ENCODE results near the gene FLCN. TPM values are rescaled to one million over a fixed set of nuclear protein-coding genes. Genes with fewer than 3 reads are reported as not detected.
A peak's percentile ranks its signal among the peaks of the same experiment; 100 is the strongest.

FLCN gene
- total RNA-seq (2021; ENCODE audit: unreplicated experiment) (71.6 TPM), Bru-seq, nascent RNA (percentile 83 among the genes with signal in this experiment), BruChase-seq, experiment 1, labeled RNA remaining after a 2-hour chase (percentile 98 among the genes with signal in this experiment), BruChase-seq, experiment 2, labeled RNA remaining after a 6-hour chase (percentile 95 among the genes with signal in this experiment)
- 46.8 TPM for polyA plus RNA-seq (2012; ENCODE audit: insufficient read length)
- long read RNA-seq, transcript FLCN-203 (8 exons, 1,692 nt): minor isoform, 5 of 94 reads
- long read RNA-seq, transcript FLCN-201 (14 exons, 3,638 nt): major isoform, 53 of 94 reads
- long read RNA-seq, partial matches to known transcripts: 14 of 94 reads
- long read RNA-seq, other reads (novel, unspliced or antisense): 22 of 94 reads

GRCh38 chr17:17237026-17237799 lies at the start of gene FLCN:
Gene FLCN (minus strand): TSS chr17:17237168. CDS start chr17:17228137, 9,031 bp downstream.
- Histone ChIP-seq H3K27ac (ENCODE audit: low read length) (peak within 1 kb of the TSS; percentile 98), H3K4me3 (ENCODE audit: low read depth in 2 of 2, low read length in 2 of 2) (peak within 1 kb of the TSS; percentile 91 to 97), H3K36me3 (ENCODE audit: control insufficient read depth, insufficient read depth, low read length) (peaks cover 2% of the 10 kb centered on the region; the same call in 1 of the 2 replicates), H3K4me1 (ENCODE audit: control insufficient read depth, insufficient read depth, low read length) (peaks cover 3% of the 10 kb centered on the region; the same call in 1 of the 2 replicates), H3K9me3 (ENCODE audit: control insufficient read depth, insufficient read depth, low read depth, low read length) (no peaks in the 10 kb centered on the region), H3K27me3 (ENCODE audit: control insufficient read depth, insufficient read depth, low read length) (no peaks in the 10 kb centered on the region)
- ChIA-PET CTCF (no interaction called here), POLR2A (no interaction called here)
- in situ Hi-C loops (cut with HindIII; ENCODE audit: low pct_unique_long_range_greater_than_20kb, low sequenced_read_pairs) (no loop called here), intact Hi-C loops (cut with micrococcal nuclease; ENCODE audit: unreplicated experiment) (no loop called here)
- no TSS peak for BruUV-seq (replicated peaks)
- TF ChIP-seq REST (IDR thresholded peaks at IDR 0.05; ENCODE audit: insufficient read depth in 1 of 2, low read depth in 2 of 2, low read length in 1 of 2) (no peak; a peak in 1 of 4 replicates), CTCF (IDR thresholded peaks at IDR 0.05) (no peak), SIN3A (IDR thresholded peaks at IDR 0.05; ENCODE audit: borderline replicate concordance, insufficient read depth, low read depth, low read length) (peak; percentile 68; the same call in 1 of the 2 replicates), POLR2AphosphoS5 (IDR thresholded peaks at IDR 0.05; ENCODE audit: low read depth, low read length) (peak; percentile 77), TCF7L2 (IDR thresholded peaks at IDR 0.05; ENCODE audit: low read depth, low read length) (peak; percentile 66; the same call in 1 of the 2 replicates)
- ATAC-seq: peak; percentile 92
- peak; percentile 70 for DNase-seq (ENCODE audit: low read depth, low spot score)

DNA sequence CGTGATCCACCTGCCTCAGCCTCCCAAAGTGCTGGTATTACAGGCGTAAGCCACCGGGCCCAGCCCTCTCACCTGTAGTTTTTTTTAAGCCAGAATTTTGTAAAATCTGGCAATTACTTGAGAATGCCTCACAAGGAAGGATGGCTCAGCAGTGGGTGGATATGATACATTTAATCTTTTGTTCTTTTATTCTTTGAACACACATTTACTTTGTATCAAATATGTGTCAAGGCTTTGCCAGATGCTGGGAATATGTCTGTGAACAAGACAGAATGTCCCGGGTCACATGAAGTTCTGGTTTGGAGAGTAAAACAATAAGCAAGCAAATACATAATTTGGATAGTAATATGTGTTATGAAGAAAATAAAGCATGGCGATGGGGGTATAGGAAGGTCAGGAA lies 49.0 kb upstream of the FLCN start:
- no peaks in the 10 kb centered on the region for H3K9me3 ChIP-seq (ENCODE audit: control insufficient read depth, insufficient read depth, low read depth, low read length)
- no TSS peak for BruUV-seq (replicated peaks)
- ATAC-seq (no peak), DNase-seq (ENCODE audit: low read depth, low spot score) (no peak)
- ChIA-PET POLR2A (no interaction called here), CTCF (no interaction called here)
- intact Hi-C loops (cut with micrococcal nuclease; ENCODE audit: unreplicated experiment): no loop called here
- no peaks in the 10 kb centered on the region for H3K36me3 ChIP-seq (ENCODE audit: control insufficient read depth, insufficient read depth, low read length)
- H3K4me3 ChIP-seq (ENCODE audit: low read depth in 2 of 2, low read length in 2 of 2): no peak overlapping the region
- TF ChIP-seq SIN3A (IDR thresholded peaks at IDR 0.05; ENCODE audit: borderline replicate concordance, insufficient read depth, low read depth, low read length) (no peak), REST (IDR thresholded peaks at IDR 0.05; ENCODE audit: insufficient read depth in 1 of 2, low read depth in 2 of 2, low read length in 1 of 2) (no peak), CTCF (IDR thresholded peaks at IDR 0.05) (no peak), POLR2AphosphoS5 (IDR thresholded peaks at IDR 0.05; ENCODE audit: low read depth, low read length) (no peak), TCF7L2 (IDR thresholded peaks at IDR 0.05; ENCODE audit: low read depth, low read length) (no peak)
- in situ Hi-C loops (cut with HindIII; ENCODE audit: low pct_unique_long_range_greater_than_20kb, low sequenced_read_pairs): no loop called here
- H3K4me1 ChIP-seq (ENCODE audit: control insufficient read depth, insufficient read depth, low read length): no peaks in the 10 kb centered on the region
- no peak overlapping the region for H3K27ac ChIP-seq (ENCODE audit: low read length)
- H3K27me3 ChIP-seq (ENCODE audit: control insufficient read depth, insufficient read depth, low read length): no peaks in the 10 kb centered on the region

Data from Panc1 (cell line).